Measurements from ENCODE around the gene SHROOM3.

SHROOM3 gene

GRCh38 chr4:76569706-76570105 is 134.7 kb downstream of the SHROOM3 start:
- DNase-seq (ENCODE audit: low read depth) = no peak

GRCh38 chr4:76570141-76570973 is 135.3 kb downstream of the SHROOM3 start:
- DNase-seq (ENCODE audit: low read depth) = no peak

- no peak for DNase-seq (ENCODE audit: low read depth)
These were observed 136.2 kb downstream of the SHROOM3 start for GRCh38 chr4:76571274-76571673.

- DNase-seq (ENCODE audit: low read depth) = no peak
These were observed 137.2 kb downstream of the SHROOM3 start for GRCh38 chr4:76572224-76572623.

GRCh38 chr4:76576824-76577223 is 141.8 kb downstream of the SHROOM3 start:
- no peak for DNase-seq (ENCODE audit: low read depth)

- DNase-seq (ENCODE audit: low read depth) = no peak
These were observed 143.1 kb downstream of the SHROOM3 start for GRCh38 chr4:76578002-76578560.

GRCh38 chr4:76579596-76580375 is 144.8 kb downstream of the SHROOM3 start:
- no peak for DNase-seq (ENCODE audit: low read depth)

- no peak for DNase-seq (ENCODE audit: low read depth)
These were observed 146.3 kb downstream of the SHROOM3 start for GRCh38 chr4:76581077-76581962.

GRCh38 chr4:76582074-76582816 is 147.2 kb downstream of the SHROOM3 start:
- DNase-seq (ENCODE audit: low read depth) = no peak

GRCh38 chr4:76582817-76583087 is 147.7 kb downstream of the SHROOM3 start:
- DNase-seq (ENCODE audit: low read depth) = no peak

- DNase-seq (ENCODE audit: low read depth) = no peak
These were observed 149.5 kb downstream of the SHROOM3 start for GRCh38 chr4:76584241-76585152.

- no peak for DNase-seq (ENCODE audit: low read depth)
These were observed 150.2 kb downstream of the SHROOM3 start for GRCh38 chr4:76585272-76585671.

- DNase-seq (ENCODE audit: low read depth) = no peak
These were observed 150.9 kb downstream of the SHROOM3 start for GRCh38 chr4:76585897-76586360.

GRCh38 chr4:76588274-76588673 is 153.2 kb downstream of the SHROOM3 start:
- no peak for DNase-seq (ENCODE audit: low read depth)

- no peak for DNase-seq (ENCODE audit: low read depth)
These were observed 154.4 kb downstream of the SHROOM3 start for GRCh38 chr4:76589402-76589801.

- DNase-seq (ENCODE audit: low read depth) = peak; percentile 48
These were observed 155.1 kb downstream of the SHROOM3 start for GRCh38 chr4:76589872-76590797.

- no peak for DNase-seq (ENCODE audit: low read depth)
These were observed 155.8 kb downstream of the SHROOM3 start for GRCh38 chr4:76590798-76591281.

- no peak for DNase-seq (ENCODE audit: low read depth)
These were observed 157.0 kb downstream of the SHROOM3 start for GRCh38 chr4:76591992-76592391.

GRCh38 chr4:76592460-76592859 is 157.4 kb downstream of the SHROOM3 start:
- DNase-seq (ENCODE audit: low read depth) = no peak
